Retina (tissue), 1 donor: ENCODE measurements around the gene TCF7L1.
"Not testable (repeated sequence)": the region's sequence is repeated elsewhere in the genome, so short reads cannot be mapped to it uniquely, and the experiment has no call there.

Experiments used
- DNase-seq: peaks from one replicate; pipeline ENCODE4 v3.0.0-alpha.2; 2016

TCF7L1 gene

GRCh38 chr2:85185431-85185940 lies 52.3 kb downstream of the TCF7L1 start:
- DNase-seq: no peak

GRCh38 chr2:85187069-85187468 lies 53.9 kb downstream of the TCF7L1 start:
- DNase-seq: no peak

GRCh38 chr2:85188852-85189251 lies 55.7 kb downstream of the TCF7L1 start:
- no peak for DNase-seq

- DNase-seq: peak; percentile 91
Measured at GRCh38 chr2:85189606-85190270, 56.5 kb downstream of the TCF7L1 start.

- DNase-seq: no peak
Measured at GRCh38 chr2:85191157-85191556, 58.0 kb downstream of the TCF7L1 start.

- DNase-seq: no peak
Measured at GRCh38 chr2:85194780-85195480, 61.7 kb downstream of the TCF7L1 start.

- DNase-seq: no peak
Measured at GRCh38 chr2:85195956-85196355, 62.8 kb downstream of the TCF7L1 start.

GRCh38 chr2:85199698-85200097 lies 66.5 kb downstream of the TCF7L1 start:
- DNase-seq: no peak

GRCh38 chr2:85209887-85210286 lies 76.7 kb downstream of the TCF7L1 start:
- no peak for DNase-seq

GRCh38 chr2:85210511-85210910 lies 77.3 kb downstream of the TCF7L1 start:
- DNase-seq: no peak

GRCh38 chr2:85211606-85212005 lies 78.4 kb downstream of the TCF7L1 start:
- not testable (repeated sequence) for DNase-seq

- DNase-seq: no peak
Measured at GRCh38 chr2:85212841-85213240, 79.6 kb downstream of the TCF7L1 start.

- no peak for DNase-seq
Measured at GRCh38 chr2:85213404-85213803, 80.2 kb downstream of the TCF7L1 start.

- DNase-seq: no peak
Measured at GRCh38 chr2:85213901-85214512, 80.8 kb downstream of the TCF7L1 start.

GRCh38 chr2:85215081-85215447 lies 81.9 kb downstream of the TCF7L1 start:
- DNase-seq: no peak

- peak; percentile 78 for DNase-seq
Measured at GRCh38 chr2:85215448-85216401, 82.5 kb downstream of the TCF7L1 start.

GRCh38 chr2:85216927-85217326 lies 83.7 kb downstream of the TCF7L1 start:
- no peak for DNase-seq

GRCh38 chr2:85221067-85221691 lies 88.0 kb downstream of the TCF7L1 start:
- no peak for DNase-seq

- DNase-seq: no peak
Measured at GRCh38 chr2:85222792-85223191, 89.6 kb downstream of the TCF7L1 start.

GRCh38 chr2:85226783-85227182 lies 93.6 kb downstream of the TCF7L1 start:
- no peak for DNase-seq

- no peak for DNase-seq
Measured at GRCh38 chr2:85230679-85231467, 97.7 kb downstream of the TCF7L1 start.

- no peak for DNase-seq
Measured at GRCh38 chr2:85231468-85231805, 98.2 kb downstream of the TCF7L1 start.
